Mucosa of stomach (tissue), 1 donor: ENCODE data around the gene IGSF21.

ENCODE experiments used
- H3K27me3 ChIP-seq: one replicate; pipeline ENCODE4 v1.7.0; 2013; ENCODE audit warnings: mild to moderate bottlenecking, low read length; ENCODE audit not compliant: control insufficient read depth, insufficient read depth
- H3K36me3 ChIP-seq: one replicate; pipeline ENCODE4 v1.7.0; 2013; ENCODE audit warnings: low read length; ENCODE audit not compliant: control insufficient read depth, insufficient read depth
- H3K4me1 ChIP-seq: one replicate; pipeline ENCODE4 v1.7.0; 2013; ENCODE audit warnings: mild to moderate bottlenecking, low read length; ENCODE audit not compliant: control insufficient read depth, insufficient read depth
- H3K4me3 ChIP-seq: one replicate; pipeline ENCODE4 v1.7.0; 2013; ENCODE audit warnings: low read length
- H3K9ac ChIP-seq: one replicate; pipeline ENCODE4 v1.7.0; 2013; ENCODE audit warnings: mild to moderate bottlenecking, low read length, moderate library complexity
- H3K9me3 ChIP-seq: one replicate; pipeline ENCODE4 v1.7.0; 2013; ENCODE audit warnings: mild to moderate bottlenecking, low read length, moderate library complexity; ENCODE audit not compliant: control insufficient read depth
- donor health status: Pancreatic carcinoma.

The IGSF21 gene

GRCh38 chr1:18107369-18108298 is at the start of gene IGSF21:
Gene IGSF21 (plus strand): TSS chr1:18107798. CDS start chr1:18108129, 331 bp downstream.
- Histone ChIP-seq H3K9ac (no peak within 1 kb of the TSS), H3K4me1 (peaks cover 14% of the 10 kb centered on the region), H3K9me3 (no peaks in the 10 kb centered on the region), H3K36me3 (no peaks in the 10 kb centered on the region), H3K27me3 (peaks cover 69% of the 10 kb centered on the region), H3K4me3 (no peak within 1 kb of the TSS)

- no peak overlapping the region for H3K4me3 ChIP-seq
- H3K9me3 ChIP-seq, result no peaks in the 10 kb centered on the region
- no peaks in the 10 kb centered on the region for H3K4me1 ChIP-seq
- no peak overlapping the region for H3K9ac ChIP-seq
- no peaks in the 10 kb centered on the region for H3K36me3 ChIP-seq
- H3K27me3 ChIP-seq, result no peaks in the 10 kb centered on the region
Measured at GRCh38 chr1:18058206-18058921, 49.2 kb upstream of the IGSF21 start.

- Histone ChIP-seq H3K36me3 (no peaks in the 10 kb centered on the region), H3K27me3 (no peaks in the 10 kb centered on the region), H3K9me3 (no peaks in the 10 kb centered on the region), H3K9ac (no peak overlapping the region), H3K4me3 (no peak overlapping the region), H3K4me1 (no peaks in the 10 kb centered on the region)
Measured at GRCh38 chr1:18058981-18059605, 48.5 kb upstream of the IGSF21 start.

- Histone ChIP-seq H3K27me3 (peaks cover 3% of the 10 kb centered on the region), H3K9ac (no peak overlapping the region), H3K4me3 (no peak overlapping the region), H3K9me3 (no peaks in the 10 kb centered on the region), H3K4me1 (no peaks in the 10 kb centered on the region), H3K36me3 (no peaks in the 10 kb centered on the region)
Measured at GRCh38 chr1:18060366-18060765, 47.2 kb upstream of the IGSF21 start.

GRCh38 chr1:18062185-18062584 is 45.4 kb upstream of the IGSF21 start:
- Histone ChIP-seq H3K4me3 (no peak overlapping the region), H3K27me3 (peaks cover 7% of the 10 kb centered on the region), H3K36me3 (no peaks in the 10 kb centered on the region), H3K4me1 (no peaks in the 10 kb centered on the region), H3K9ac (no peak overlapping the region), H3K9me3 (no peaks in the 10 kb centered on the region)

- no peaks in the 10 kb centered on the region for H3K9me3 ChIP-seq
- H3K4me3 ChIP-seq, result no peak overlapping the region
- H3K36me3 ChIP-seq, result no peaks in the 10 kb centered on the region
- peaks cover 7% of the 10 kb centered on the region for H3K27me3 ChIP-seq
- H3K4me1 ChIP-seq, result no peaks in the 10 kb centered on the region
- no peak overlapping the region for H3K9ac ChIP-seq
Measured at GRCh38 chr1:18064534-18064933, 43.1 kb upstream of the IGSF21 start.

GRCh38 chr1:18066576-18066975 is 41.0 kb upstream of the IGSF21 start:
- Histone ChIP-seq H3K9ac (no peak overlapping the region), H3K4me1 (no peaks in the 10 kb centered on the region), H3K27me3 (peaks cover 7% of the 10 kb centered on the region), H3K9me3 (no peaks in the 10 kb centered on the region), H3K36me3 (no peaks in the 10 kb centered on the region), H3K4me3 (no peak overlapping the region)

GRCh38 chr1:18069903-18070302 is 37.7 kb upstream of the IGSF21 start:
- Histone ChIP-seq H3K36me3 (no peaks in the 10 kb centered on the region), H3K9me3 (no peaks in the 10 kb centered on the region)

GRCh38 chr1:18072066-18072465 is 35.5 kb upstream of the IGSF21 start:
- no peak overlapping the region for H3K9ac ChIP-seq
- no peaks in the 10 kb centered on the region for H3K36me3 ChIP-seq
- H3K4me1 ChIP-seq, result no peaks in the 10 kb centered on the region
- no peaks in the 10 kb centered on the region for H3K9me3 ChIP-seq
- no peaks in the 10 kb centered on the region for H3K27me3 ChIP-seq
- H3K4me3 ChIP-seq, result no peak overlapping the region

More at GRCh38 chr1:18069903-18070302, 37.7 kb upstream of the IGSF21 start:
- H3K27me3 ChIP-seq, result peaks cover 7% of the 10 kb centered on the region
- H3K9ac ChIP-seq, result no peak overlapping the region
- no peak overlapping the region for H3K4me3 ChIP-seq
- H3K4me1 ChIP-seq, result no peaks in the 10 kb centered on the region

GRCh38 chr1:18073066-18073642 is 34.4 kb upstream of the IGSF21 start:
- Histone ChIP-seq H3K36me3 (no peaks in the 10 kb centered on the region), H3K4me3 (no peak overlapping the region), H3K9ac (no peak overlapping the region), H3K9me3 (no peaks in the 10 kb centered on the region), H3K27me3 (no peaks in the 10 kb centered on the region), H3K4me1 (no peaks in the 10 kb centered on the region)

GRCh38 chr1:18077657-18078215 is 29.9 kb upstream of the IGSF21 start:
- Histone ChIP-seq H3K4me3 (no peak overlapping the region), H3K9ac (no peak overlapping the region), H3K4me1 (no peaks in the 10 kb centered on the region), H3K36me3 (no peaks in the 10 kb centered on the region), H3K9me3 (no peaks in the 10 kb centered on the region), H3K27me3 (no peaks in the 10 kb centered on the region)
